ENCODE results near the gene FAM222B.

FAM222B gene

GRCh38 chr17:28773736-28774135 is 68.9 kb downstream of the FAM222B start:
- DNase-seq (ENCODE audit: low spot score): no peak

- no peak for DNase-seq (ENCODE audit: low spot score)
These were observed 77.6 kb downstream of the FAM222B start for GRCh38 chr17:28765038-28765437.

GRCh38 chr17:28763804-28764266 is 78.8 kb downstream of the FAM222B start:
- DNase-seq (ENCODE audit: low spot score): peak; percentile 88

- DNase-seq (ENCODE audit: low spot score): no peak
These were observed 79.3 kb downstream of the FAM222B start for GRCh38 chr17:28763137-28763799.

- DNase-seq (ENCODE audit: low spot score): no peak
These were observed 81.7 kb downstream of the FAM222B start for GRCh38 chr17:28760601-28761562.

- DNase-seq (ENCODE audit: low spot score): no peak
These were observed 83.2 kb downstream of the FAM222B start for GRCh38 chr17:28759256-28759865.

GRCh38 chr17:28758411-28759121 is 84.0 kb downstream of the FAM222B start:
- DNase-seq (ENCODE audit: low spot score): no peak

GRCh38 chr17:28756049-28756804 is 86.4 kb downstream of the FAM222B start:
- DNase-seq (ENCODE audit: low spot score): no peak

- DNase-seq (ENCODE audit: low spot score): no peak
These were observed 87.1 kb downstream of the FAM222B start for GRCh38 chr17:28755486-28755885.

GRCh38 chr17:28751600-28752366 is 90.8 kb downstream of the FAM222B start:
- no peak for DNase-seq (ENCODE audit: low spot score)

GRCh38 chr17:28750178-28751047 is 92.2 kb downstream of the FAM222B start:
- peak; percentile 93 for DNase-seq (ENCODE audit: low spot score)

GRCh38 chr17:28749516-28750177 is 92.9 kb downstream of the FAM222B start:
- DNase-seq (ENCODE audit: low spot score): no peak

- DNase-seq (ENCODE audit: low spot score): no peak
These were observed 93.6 kb downstream of the FAM222B start for GRCh38 chr17:28748852-28749515.

GRCh38 chr17:28747801-28748750 is 94.5 kb downstream of the FAM222B start:
- DNase-seq (ENCODE audit: low spot score): no peak

GRCh38 chr17:28747051-28747691 is 95.4 kb downstream of the FAM222B start:
- no peak for DNase-seq (ENCODE audit: low spot score)

- no peak for DNase-seq (ENCODE audit: low spot score)
These were observed 96.0 kb downstream of the FAM222B start for GRCh38 chr17:28746611-28747050.

Measured in hematopoietic multipotent progenitor cell treated with erythropoietin and hydrocortisone succinate and interleukin-3 and kit ligand, for 15 days (in vitro differentiated cells).